ENCODE measurements around the gene CYP3A4. TPM values are rescaled to one million over a fixed set of nuclear protein-coding genes. Genes with fewer than 3 reads are reported as not detected.
"Not testable (repeated sequence)": the region's sequence is repeated elsewhere in the genome, so short reads cannot be mapped to it uniquely, and the experiment has no call there.

CYP3A4 gene
- polyA plus RNA-seq, 1 experiment = not detected

DNA sequence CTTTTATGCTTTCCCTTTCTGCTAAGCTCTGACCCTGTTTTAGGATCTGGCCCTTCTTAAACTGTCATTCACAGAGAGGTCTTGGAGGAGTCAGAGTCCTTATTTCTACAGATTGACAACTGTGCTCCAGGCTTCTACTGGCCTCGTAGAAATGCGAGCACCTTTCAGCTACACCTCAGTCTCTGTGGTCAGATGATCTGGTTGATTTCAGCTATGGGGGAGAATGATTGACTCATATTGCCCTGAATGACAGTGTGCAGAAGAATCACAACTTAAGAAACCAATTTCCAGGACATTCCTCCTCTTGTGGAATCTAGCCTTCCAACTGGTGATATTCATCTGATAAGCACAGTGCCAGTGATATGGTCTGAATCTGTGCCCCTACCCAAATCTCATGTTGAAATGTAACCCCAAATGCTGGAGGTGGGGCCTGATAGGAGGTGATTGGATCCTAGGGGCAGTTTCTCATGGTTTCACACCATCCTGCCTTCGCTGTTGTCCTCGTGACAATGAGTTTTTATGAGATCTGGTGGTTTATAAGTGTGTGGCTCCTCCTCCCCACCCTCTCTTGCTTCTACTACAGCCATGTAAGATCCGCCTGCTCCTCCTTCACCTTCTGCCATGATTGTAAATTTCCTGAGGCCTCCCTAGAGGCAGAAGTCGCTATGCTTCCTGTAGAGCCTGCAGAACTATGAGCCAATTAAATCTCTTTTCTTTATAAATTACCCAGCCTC, 35.0 kb downstream of the CYP3A4 start:
- H3K9me3 ChIP-seq (ENCODE audit: control insufficient read depth, insufficient read depth, low read length) = no peaks in the 10 kb centered on the region
- no peak overlapping the region for H3K27ac ChIP-seq (ENCODE audit: low read depth, low read length)
- DNase-seq (ENCODE audit: low read depth, low spot score) = no peak
- POLR2A ChIA-PET = no interaction called here
- H3K4me3 ChIP-seq (ENCODE audit: low read depth, low read length) = no peak overlapping the region
- peaks cover 7% of the 10 kb centered on the region for H3K27me3 ChIP-seq (ENCODE audit: control insufficient read depth, insufficient read depth, low read length)
- TF ChIP-seq, protein P1, sequence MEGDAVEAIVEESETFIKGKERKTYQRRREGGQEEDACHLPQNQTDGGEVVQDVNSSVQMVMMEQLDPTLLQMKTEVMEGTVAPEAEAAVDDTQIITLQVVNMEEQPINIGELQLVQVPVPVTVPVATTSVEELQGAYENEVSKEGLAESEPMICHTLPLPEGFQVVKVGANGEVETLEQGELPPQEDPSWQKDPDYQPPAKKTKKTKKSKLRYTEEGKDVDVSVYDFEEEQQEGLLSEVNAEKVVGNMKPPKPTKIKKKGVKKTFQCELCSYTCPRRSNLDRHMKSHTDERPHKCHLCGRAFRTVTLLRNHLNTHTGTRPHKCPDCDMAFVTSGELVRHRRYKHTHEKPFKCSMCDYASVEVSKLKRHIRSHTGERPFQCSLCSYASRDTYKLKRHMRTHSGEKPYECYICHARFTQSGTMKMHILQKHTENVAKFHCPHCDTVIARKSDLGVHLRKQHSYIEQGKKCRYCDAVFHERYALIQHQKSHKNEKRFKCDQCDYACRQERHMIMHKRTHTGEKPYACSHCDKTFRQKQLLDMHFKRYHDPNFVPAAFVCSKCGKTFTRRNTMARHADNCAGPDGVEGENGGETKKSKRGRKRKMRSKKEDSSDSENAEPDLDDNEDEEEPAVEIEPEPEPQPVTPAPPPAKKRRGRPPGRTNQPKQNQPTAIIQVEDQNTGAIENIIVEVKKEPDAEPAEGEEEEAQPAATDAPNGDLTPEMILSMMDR (IDR thresholded peaks at IDR 0.05; ENCODE audit: low read depth, low read length) = no peak
- CTCF ChIA-PET = no interaction called here

DNA sequence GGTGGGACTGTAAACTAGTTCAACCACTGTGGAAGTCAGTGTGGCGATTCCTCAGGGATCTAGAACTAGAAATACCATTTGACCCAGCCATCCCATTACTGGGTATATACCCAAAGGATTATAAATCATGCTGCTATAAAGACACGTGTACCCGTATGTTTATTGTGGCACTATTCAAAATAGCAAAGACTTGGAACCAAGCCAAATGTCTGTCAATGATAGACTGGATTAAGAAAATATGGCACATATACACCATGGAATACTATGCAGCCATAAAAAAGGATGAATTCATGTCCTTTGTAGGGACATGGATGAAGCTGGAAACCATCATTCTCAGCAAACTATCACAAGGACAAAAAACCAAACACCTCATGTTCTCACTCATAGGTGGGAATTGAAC, 37.1 kb downstream of the CYP3A4 start:
- H3K9me3 ChIP-seq (ENCODE audit: control insufficient read depth, insufficient read depth, low read length); CTCF ChIA-PET; H3K27ac ChIP-seq (ENCODE audit: low read depth, low read length); DNase-seq (ENCODE audit: low read depth, low spot score); H3K27me3 ChIP-seq (ENCODE audit: control insufficient read depth, insufficient read depth, low read length); POLR2A ChIA-PET; H3K4me3 ChIP-seq (ENCODE audit: low read depth, low read length): not testable (repeated sequence)

DNA sequence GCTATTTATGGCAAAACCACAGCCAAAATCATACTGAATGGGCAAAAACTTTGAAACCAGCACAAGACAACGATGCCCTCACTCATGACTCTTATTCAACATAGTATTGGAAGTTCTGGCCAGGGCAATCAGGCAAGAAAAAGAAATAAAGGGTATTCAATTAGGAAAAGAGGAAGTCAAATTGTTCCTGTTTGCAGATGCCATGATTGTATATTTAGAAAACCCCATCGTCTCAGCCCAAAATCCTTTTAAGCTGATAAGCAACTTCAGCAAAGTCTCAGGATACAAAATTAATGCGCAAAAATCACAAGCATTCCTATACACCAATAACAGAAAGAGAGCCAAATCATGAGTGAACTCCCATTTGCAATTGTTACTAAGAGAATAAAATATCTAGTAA, 38.6 kb downstream of the CYP3A4 start:
- DNase-seq (ENCODE audit: low read depth, low spot score); H3K9me3 ChIP-seq (ENCODE audit: control insufficient read depth, insufficient read depth, low read length); H3K4me3 ChIP-seq (ENCODE audit: low read depth, low read length); POLR2A ChIA-PET; H3K27me3 ChIP-seq (ENCODE audit: control insufficient read depth, insufficient read depth, low read length); CTCF ChIA-PET; H3K27ac ChIP-seq (ENCODE audit: low read depth, low read length): not testable (repeated sequence)

DNA sequence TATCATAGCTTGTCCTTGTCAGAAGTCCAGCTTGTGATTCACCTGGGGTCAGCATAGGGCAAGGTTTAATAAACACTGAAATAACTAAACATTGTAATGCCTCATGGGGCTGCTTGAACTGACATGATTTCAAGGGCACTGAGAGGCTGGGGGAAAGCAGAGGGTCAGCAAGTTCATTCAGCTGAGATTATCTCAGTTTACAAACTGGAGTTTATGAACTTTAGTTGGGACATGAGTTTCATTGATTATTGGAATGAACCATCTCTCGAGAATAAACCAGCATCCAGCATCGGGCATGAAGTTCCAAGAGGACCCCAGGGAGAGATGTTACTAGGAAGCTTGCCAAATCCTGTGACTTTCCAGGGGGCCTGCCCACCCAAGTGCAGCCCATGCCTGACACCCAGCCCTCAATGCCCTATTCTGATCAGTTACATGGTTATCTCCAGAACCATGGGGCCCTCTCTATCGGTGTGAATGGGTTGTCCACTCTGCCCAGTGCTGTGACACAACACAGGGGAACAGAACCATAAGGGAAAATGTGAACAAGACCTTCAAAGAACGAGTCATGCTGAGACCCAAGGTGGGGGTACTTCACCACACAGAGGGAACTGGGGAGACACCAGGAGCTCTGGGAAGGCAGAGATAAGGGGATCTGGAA, 41.1 kb downstream of the CYP3A4 start:
- POLR2A ChIA-PET = no interaction called here

DNA sequence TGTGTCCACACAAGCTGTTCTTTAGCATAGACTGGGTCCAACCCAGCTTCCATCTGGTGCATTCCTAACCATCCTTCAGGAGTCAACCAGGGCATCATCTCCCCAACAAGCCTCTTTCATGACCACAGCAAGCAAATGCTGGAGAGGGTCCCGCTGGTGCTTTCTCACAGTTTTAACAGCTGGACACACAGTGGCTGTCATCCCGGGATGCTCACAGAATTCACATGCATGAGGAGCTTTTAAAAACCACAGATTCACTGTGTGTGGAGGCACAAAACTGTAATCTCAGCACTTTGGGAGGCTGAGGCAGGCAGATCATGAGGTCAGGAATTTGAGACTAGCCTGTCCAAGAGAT, 42.6 kb downstream of the CYP3A4 start:
- DNase-seq (ENCODE audit: low read depth, low spot score) = no peak
- POLR2A ChIA-PET = no interaction called here
- Histone ChIP-seq H3K27ac (ENCODE audit: low read depth, low read length) (no peak overlapping the region), H3K4me3 (ENCODE audit: low read depth, low read length) (no peak overlapping the region), H3K27me3 (ENCODE audit: control insufficient read depth, insufficient read depth, low read length) (no peaks in the 10 kb centered on the region), H3K9me3 (ENCODE audit: control insufficient read depth, insufficient read depth, low read length) (no peaks in the 10 kb centered on the region)
- TF ChIP-seq, protein P1 (IDR thresholded peaks at IDR 0.05; ENCODE audit: low read depth, low read length) = no peak
- CTCF ChIA-PET = no interaction called here

More for the DNA sequence above, 41.1 kb downstream of the CYP3A4 start:
- CTCF ChIA-PET = no interaction called here
- Histone ChIP-seq H3K9me3 (ENCODE audit: control insufficient read depth, insufficient read depth, low read length) (no peaks in the 10 kb centered on the region), H3K4me3 (ENCODE audit: low read depth, low read length) (no peak overlapping the region), H3K27me3 (ENCODE audit: control insufficient read depth, insufficient read depth, low read length) (no peaks in the 10 kb centered on the region), H3K27ac (ENCODE audit: low read depth, low read length) (no peak overlapping the region)
- TF ChIP-seq, protein P1 (IDR thresholded peaks at IDR 0.05; ENCODE audit: low read depth, low read length) = no peak
- DNase-seq (ENCODE audit: low read depth, low spot score) = no peak
